Central memory CD4-positive, alpha-beta T cell (primary cell): ENCODE measurements around the gene ATP8B4.

Source experiments
- DNase-seq: peaks from one replicate; pipeline ENCODE4 v3.0.0; 2022

The ATP8B4 gene

DNA sequence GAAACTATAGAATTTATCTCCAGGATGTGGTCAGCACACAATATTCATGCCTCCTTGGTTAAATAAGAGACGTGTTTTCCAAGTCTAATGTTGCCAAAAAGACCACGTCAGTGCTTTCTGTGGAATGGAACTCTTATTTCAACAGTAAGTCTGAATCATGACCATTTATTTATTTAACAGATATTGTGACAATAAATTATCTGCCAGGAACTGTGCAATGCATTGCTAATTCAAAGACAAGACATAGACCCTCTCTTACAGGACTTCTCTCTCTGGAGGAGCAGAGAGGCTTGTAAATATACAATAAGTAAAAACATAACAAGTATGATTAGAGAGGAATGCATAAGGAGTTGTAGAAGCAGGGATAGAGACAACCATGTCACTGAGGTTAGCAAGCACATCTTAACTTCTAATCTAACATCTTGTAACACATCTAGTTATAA, 270.7 kb downstream of the ATP8B4 start:
- DNase-seq: no peak

- DNase-seq: no peak
Measured at GRCh38 chr15:49847423-49848281, 271.4 kb downstream of the ATP8B4 start.

DNA sequence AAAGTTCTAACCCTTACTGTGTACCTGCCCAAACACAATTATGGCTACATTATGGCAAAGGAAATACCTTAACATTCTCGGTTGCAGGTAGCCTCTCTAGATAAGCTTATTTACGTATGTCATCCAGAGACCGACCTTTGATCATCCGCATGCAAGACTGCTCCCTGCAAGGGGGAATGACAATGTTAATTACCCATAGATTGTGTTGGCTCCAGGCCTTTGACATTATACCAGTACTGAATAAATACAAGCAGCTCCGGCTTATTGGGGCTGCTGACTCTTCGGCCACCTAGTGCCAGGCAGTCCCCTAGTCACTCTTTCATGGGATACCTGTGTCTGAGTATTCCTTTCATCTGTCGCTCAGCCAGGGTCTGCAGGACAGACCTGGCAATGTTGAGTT, 274.6 kb downstream of the ATP8B4 start:
- DNase-seq: no peak

- no peak for DNase-seq
Measured at GRCh38 chr15:49843725-49844124, 275.3 kb downstream of the ATP8B4 start.

DNA sequence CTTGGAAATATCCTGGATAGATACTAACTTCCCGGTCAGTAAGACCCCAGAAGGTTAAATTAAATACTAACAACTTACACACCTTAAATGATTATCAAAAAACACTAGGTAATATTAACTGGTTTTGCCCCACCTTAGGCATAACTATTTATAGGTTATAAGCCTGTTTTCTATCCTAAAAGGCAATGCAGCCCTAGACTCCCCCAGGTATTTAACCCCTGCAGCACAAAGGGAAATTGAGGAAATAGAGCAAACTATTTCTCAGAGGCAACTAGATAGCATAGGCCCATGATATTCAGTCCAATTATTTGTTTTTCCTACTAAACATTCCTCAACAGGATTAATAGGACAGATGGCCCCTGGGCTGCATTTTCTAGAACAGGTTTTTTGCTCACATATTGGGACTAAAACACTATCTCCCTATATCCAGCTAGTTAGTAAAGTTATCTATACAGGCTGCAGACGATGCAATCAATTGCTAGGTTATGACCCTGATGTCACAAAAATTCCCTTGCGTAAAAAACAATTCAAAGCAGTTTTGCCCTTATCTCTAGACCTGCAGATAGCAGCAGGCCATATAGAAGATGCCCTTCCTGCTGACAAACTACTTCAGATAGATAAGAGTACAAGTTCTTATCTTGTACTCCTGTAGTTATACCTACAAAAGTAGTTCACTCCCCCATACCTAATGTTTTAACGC, 276.9 kb downstream of the ATP8B4 start:
- no peak for DNase-seq

DNA sequence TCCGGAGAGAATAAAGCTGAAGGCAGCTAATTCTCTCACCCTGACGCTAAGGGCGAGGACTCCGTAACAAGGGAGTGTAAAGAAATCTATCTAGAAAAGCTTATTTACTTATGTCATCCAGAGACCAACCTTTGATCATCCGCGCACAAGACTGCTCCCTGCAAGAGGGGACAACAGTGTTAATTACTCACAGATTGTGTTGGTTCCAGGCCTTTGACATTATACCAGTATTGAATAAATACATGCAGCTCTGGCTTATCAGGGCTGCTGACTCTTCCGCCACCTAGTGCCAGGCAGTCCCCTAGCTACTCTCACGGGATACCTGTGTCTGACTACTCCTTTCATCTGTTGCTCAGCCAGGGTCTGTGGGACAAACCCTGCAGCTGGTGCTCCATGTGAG, 286.5 kb downstream of the ATP8B4 start:
- no peak for DNase-seq

- no peak for DNase-seq
Measured at GRCh38 chr15:49831206-49831965, 287.6 kb downstream of the ATP8B4 start.

DNA sequence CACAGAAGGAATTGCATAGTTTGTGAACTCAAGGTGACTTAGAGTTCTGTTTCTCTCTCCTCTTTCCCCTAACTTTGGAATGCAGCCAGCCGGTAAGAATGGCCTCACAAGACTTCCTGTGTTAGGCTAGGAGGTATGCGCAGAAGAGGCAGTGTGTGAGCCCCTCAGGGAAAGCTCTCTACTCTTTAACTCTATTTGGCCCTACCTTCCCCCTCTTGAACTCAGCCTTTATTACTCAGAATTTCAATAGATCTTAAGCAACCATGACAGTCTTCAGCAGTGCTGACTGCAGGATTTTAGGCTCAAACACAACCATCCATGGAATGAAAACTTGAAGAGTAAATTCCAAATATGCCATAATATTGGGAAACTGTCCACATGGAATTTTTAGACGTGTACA, 288.6 kb downstream of the ATP8B4 start:
- DNase-seq: no peak

GRCh38 chr15:49827311-49827710, 291.7 kb downstream of the ATP8B4 start:
- no peak for DNase-seq

DNA sequence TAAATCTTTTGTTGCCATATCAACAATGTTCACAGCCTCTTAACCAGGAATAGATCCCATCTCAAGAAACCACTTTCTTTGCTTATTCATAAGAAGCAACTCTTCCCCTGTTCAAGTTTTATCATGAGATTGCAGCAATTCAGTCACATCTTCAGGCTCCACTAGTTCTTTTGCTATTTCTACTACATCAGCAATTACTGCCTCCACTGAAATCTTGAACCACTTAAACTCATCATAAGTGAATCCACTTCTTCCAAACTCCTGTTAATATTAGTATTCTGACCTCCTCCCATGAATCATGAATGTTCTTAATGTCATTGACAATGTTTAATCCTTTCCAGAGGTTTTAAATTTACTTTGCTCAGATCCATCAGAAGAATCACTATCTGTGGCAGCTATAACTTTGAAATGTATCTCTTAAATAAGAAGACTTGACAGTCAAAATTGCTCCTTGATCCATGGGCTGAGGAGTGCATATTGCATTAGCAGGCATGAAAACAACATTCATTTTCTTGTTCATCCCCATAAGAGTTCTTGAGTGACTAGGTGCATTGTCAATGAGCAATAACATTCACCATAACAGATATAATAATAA, 292.3 kb downstream of the ATP8B4 start:
- no peak for DNase-seq

DNA sequence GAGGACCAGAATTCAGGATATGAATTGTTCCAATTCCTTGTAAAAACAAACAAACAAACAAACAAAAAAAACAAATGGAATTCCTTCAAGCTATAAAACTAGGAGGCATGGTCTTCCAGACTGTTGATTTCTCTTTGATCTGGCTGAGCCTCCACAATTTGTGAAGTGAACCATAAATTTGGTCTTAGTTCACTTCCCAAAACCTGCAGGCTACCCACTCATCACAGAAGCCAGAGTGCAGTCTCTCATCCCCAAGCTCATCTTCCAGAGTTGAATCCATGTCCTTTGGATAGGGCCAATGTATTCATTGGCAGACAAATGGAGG, 294.3 kb downstream of the ATP8B4 start:
- DNase-seq: no peak

DNA sequence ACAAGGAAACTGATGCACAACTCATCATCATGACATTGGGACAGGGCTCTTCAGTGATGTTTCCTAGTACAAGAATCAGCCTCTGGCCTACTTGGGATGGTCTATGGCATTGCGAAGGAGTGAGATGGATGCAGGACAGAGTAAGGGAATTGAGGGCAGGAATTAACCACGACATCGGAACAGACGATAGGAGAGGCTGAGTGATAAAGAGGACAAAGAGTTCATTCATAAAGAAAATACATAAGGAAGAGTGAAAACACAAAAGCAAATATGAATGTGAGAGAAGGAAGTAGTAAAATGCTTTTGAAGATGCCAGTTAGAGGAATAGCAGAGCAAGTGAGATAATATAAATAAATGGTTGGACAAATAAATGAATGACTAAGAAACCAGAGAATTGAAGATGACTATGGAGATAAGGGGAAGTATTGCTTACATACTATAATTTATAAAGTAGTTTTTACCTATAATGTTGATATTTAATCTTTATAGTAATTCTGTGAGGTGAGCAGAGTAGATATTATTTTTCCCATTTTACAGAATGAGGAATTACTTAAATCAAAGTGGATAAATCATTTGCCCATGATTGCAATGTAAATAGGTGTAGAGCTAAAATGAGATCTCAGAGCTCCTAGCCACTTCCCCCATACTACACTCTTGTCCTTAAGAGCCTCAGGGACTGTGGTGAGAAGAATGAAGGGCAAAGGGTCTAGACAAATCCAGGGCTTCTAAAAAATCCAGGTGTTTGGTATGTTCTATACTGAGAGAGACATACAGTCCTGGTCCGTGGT, 294.9 kb downstream of the ATP8B4 start:
- DNase-seq: no peak

- no peak for DNase-seq
Measured at GRCh38 chr15:49817100-49817499, 301.9 kb downstream of the ATP8B4 start.

GRCh38 chr15:49815950-49816349, 303.1 kb downstream of the ATP8B4 start:
- DNase-seq: no peak

- no peak for DNase-seq
Measured at GRCh38 chr15:49815526-49815925, 303.5 kb downstream of the ATP8B4 start.

DNA sequence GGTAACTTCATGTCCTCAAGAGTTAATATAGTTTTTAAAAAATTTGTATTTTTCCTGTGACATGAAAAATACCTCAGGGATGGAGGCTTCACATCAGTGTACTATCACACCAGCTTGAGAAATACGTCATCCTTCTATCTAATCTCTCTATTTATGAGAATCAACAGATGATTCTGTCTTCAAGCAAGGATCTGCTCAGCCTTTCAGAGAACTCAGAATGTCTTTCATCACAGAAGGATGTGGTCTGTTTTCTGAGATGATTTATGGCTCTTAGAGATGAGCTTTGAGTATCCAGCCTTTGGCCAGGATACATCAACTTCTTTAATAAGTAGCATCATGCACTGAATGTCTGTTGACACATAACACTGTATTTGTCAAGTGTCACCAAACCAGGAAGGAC, 304.3 kb downstream of the ATP8B4 start:
- DNase-seq: no peak

DNA sequence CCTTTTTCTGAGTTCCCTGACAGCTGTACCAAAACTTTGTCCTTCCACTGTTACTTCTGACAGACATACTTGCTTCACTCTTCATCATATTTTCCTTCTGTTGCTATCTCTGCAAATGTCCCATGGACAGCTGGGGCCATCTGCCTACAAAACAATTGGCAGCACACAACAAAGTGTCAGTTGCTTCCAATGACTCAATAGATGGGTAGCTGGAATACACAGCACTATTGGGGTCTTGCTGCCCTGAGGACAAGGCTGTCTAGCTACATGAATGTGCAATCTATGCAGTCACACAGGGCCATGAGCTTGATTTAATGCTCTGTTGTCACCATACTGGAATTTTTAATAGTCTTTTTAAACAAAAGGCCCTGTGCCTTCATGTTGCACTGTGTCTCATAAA, 305.4 kb downstream of the ATP8B4 start:
- no peak for DNase-seq

GRCh38 chr15:49810720-49811119, 308.3 kb downstream of the ATP8B4 start:
- no peak for DNase-seq

GRCh38 chr15:49809894-49810609, 309.0 kb downstream of the ATP8B4 start:
- DNase-seq: no peak

DNA sequence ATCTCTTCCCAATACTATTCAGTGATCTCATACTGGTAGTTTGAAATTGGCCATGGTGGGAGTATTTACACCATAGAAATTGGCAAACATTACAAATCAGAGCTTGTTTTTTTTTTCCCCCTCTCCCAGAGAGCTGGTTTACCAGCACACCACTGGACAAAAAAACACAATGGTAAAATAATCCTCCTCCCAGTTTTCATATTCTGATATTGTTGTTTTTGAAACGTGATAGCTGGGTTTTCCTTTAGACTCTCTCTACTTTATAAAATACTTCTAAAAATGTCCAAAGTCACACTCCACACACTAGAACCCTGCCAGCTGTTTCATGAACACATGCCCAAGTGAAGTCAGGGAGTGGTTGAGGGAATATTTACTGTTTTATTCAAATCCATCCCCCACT, 310.7 kb downstream of the ATP8B4 start:
- no peak for DNase-seq
